ENCODE data around the gene AOPEP. TPM values are rescaled to one million over a fixed set of nuclear protein-coding genes. Genes with fewer than 3 reads are reported as not detected.

AOPEP gene
- total and polyA plus RNA-seq, 2 of the 13 experiments (the other 11 are each of a cell fraction or from before 2014, with no cell fraction given) = 22.2 to 41.6 TPM

- in situ Hi-C loops (cut with HindIII; ENCODE audit: extremely low pct_ligation_motif_present, low pct_unique_long_range_greater_than_20kb) (no loop called here), intact Hi-C loops (cut with micrococcal nuclease; ENCODE audit: unreplicated experiment) (no loop called here)
- H3K27ac ChIP-seq (ENCODE audit: extremely low read length, insufficient read depth, low read length) = no peak overlapping the region
- no TSS peak for BruUV-seq (replicated peaks)
- ChIA-PET CTCF (ENCODE audit: low intra/inter-chr PET ratio, low total read pairs) (no interaction called here), POLR2A (interaction anchor here (1.1 kb wide), 1 partner anchor 21 kb away, joined by 4 read pairs; no protein-coding TSS in a partner anchor)
- peaks cover 19% of the 10 kb centered on the region for H3K4me1 ChIP-seq (ENCODE audit: insufficient read depth, low read length)
- H3K36me3 ChIP-seq (replicated peaks in 1 of 2; ENCODE audit: control insufficient read depth in 1 of 2, insufficient read depth in 2 of 2, low read length in 2 of 2) = 0 out of 5 replicates have a peak, but pooled peaks cover 0 to 3% of the 10 kb centered on the region in 2 experiments
- H3K9ac ChIP-seq (ENCODE audit: insufficient read depth, low read depth, low read length) = no peak overlapping the region
- H4K20me1 ChIP-seq (ENCODE audit: insufficient read depth, low read length) = no peaks in the 10 kb centered on the region
- H3K4me3 ChIP-seq (replicated peaks in 1 of 3; ENCODE audit: insufficient read depth in 1 of 3, low read depth in 2 of 3, low read length in 3 of 3) = no peak overlapping the region
- H3K79me2 ChIP-seq (ENCODE audit: insufficient read depth, low read length) = no peaks in the 10 kb centered on the region
- H2AFZ ChIP-seq (ENCODE audit: low read length) = no peak overlapping the region
- no peak overlapping the region for H3K4me2 ChIP-seq (ENCODE audit: low read depth, low read length)
- WGBS (ENCODE audit: low lambda C conversion rate) = 97% methylated on average over 2 of the region's 2 CpGs
- ATAC-seq (no peak), DNase-seq (ENCODE audit: low spot score) (no peak), FAIRE-seq (no peak)
- TF ChIP-seq SUZ12 (IDR thresholded peaks at IDR 0.05; ENCODE audit: low read depth, low read length) (no peak), NFKBIZ (CRISPR knock-in tag; IDR thresholded peaks at IDR 0.05) (no peak), ZNF567 (CRISPR knock-in tag; IDR thresholded peaks at IDR 0.05; ENCODE audit: borderline replicate concordance) (no peak), ZNF652 (CRISPR knock-in tag; IDR thresholded peaks at IDR 0.05; ENCODE audit: borderline replicate concordance, low read depth) (no peak), RNF2 (conservative IDR thresholded peaks at IDR 0.05; ENCODE audit: low read depth) (no peak), ZNF556 (CRISPR knock-in tag; IDR thresholded peaks at IDR 0.05; ENCODE audit: borderline replicate concordance) (no peak), KDM3A (CRISPR knock-in tag; IDR thresholded peaks at IDR 0.05; ENCODE audit: low read depth) (no peak), ZNF235 (CRISPR knock-in tag; IDR thresholded peaks at IDR 0.05; ENCODE audit: borderline replicate concordance) (no peak), ZNF7 (CRISPR knock-in tag; IDR thresholded peaks at IDR 0.05) (no peak), ZNF12 (CRISPR knock-in tag; IDR thresholded peaks at IDR 0.05) (no peak), ZNF850 (CRISPR knock-in tag; conservative IDR thresholded peaks at IDR 0.05) (no peak), ZNF18 (CRISPR knock-in tag; IDR thresholded peaks at IDR 0.05; ENCODE audit: insufficient replicate concordance) (no peak), MAZ (IDR thresholded peaks at IDR 0.05; ENCODE audit: borderline replicate concordance, low read depth, low read length) (no peak), MAZ (CRISPR knock-in tag; IDR thresholded peaks at IDR 0.05; ENCODE audit: low read depth) (no peak), FOXO1 (CRISPR knock-in tag; IDR thresholded peaks at IDR 0.05) (no peak), KDM1A (CRISPR knock-in tag; IDR thresholded peaks at IDR 0.05) (no peak)
- TF ChIP-seq, protein P1, sequence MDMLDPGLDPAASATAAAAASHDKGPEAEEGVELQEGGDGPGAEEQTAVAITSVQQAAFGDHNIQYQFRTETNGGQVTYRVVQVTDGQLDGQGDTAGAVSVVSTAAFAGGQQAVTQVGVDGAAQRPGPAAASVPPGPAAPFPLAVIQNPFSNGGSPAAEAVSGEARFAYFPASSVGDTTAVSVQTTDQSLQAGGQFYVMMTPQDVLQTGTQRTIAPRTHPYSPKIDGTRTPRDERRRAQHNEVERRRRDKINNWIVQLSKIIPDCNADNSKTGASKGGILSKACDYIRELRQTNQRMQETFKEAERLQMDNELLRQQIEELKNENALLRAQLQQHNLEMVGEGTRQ (IDR thresholded peaks at IDR 0.05; ENCODE audit: low read depth, low read length) = no peak
- TF ChIP-seq, protein P1 (CRISPR knock-in tag; IDR thresholded peaks at IDR 0.05; ENCODE audit: borderline replicate concordance) = no peak
- no peaks in the 10 kb centered on the region for H3K9me3 ChIP-seq (ENCODE audit: low read length)
- no peaks in the 10 kb centered on the region for H3K27me3 ChIP-seq (ENCODE audit: control insufficient read depth in 1 of 2, insufficient read depth in 2 of 2, low read length in 2 of 2)
These were observed 235.4 kb downstream of the AOPEP start for GRCh38 chr9:94961870-94962269.
